ENCODE results near the gene SSUH2. TPM values are rescaled to one million over a fixed set of nuclear protein-coding genes. Genes with fewer than 3 reads are reported as not detected.

Gene SSUH2
- total and polyA plus RNA-seq, 9 of the 15 experiments (the other 6 are each of a cell fraction or from before 2014, with no cell fraction given) = 0.04 to 0.17 (median 0.04) TPM; not detected in 6

- TF ChIP-seq ZBTB12 (CRISPR knock-in tag; IDR thresholded peaks at IDR 0.05) = no peak
- no peak for TF ChIP-seq ZBTB1 (CRISPR knock-in tag; IDR thresholded peaks at IDR 0.05; ENCODE audit: borderline replicate concordance, low read depth)
- TF ChIP-seq POLR2B (IDR thresholded peaks at IDR 0.05; ENCODE audit: low read depth, partially characterized antibody) = no peak
- no peak for TF ChIP-seq KHSRP (IDR thresholded peaks at IDR 0.05)
- TF ChIP-seq HBP1 (CRISPR knock-in tag; IDR thresholded peaks at IDR 0.05) = no peak
- no peak for TF ChIP-seq NFE2L1 (tag; IDR thresholded peaks at IDR 0.05; ENCODE audit: borderline replicate concordance, low read depth)
- no peak for TF ChIP-seq ZNF766 (CRISPR knock-in tag; conservative IDR thresholded peaks at IDR 0.05)
- no peak for TF ChIP-seq NCOA4 (IDR thresholded peaks at IDR 0.05; ENCODE audit: partially characterized antibody)
- no peak for TF ChIP-seq ZNF134 (CRISPR knock-in tag; conservative IDR thresholded peaks at IDR 0.05)
- TF ChIP-seq ZNF253 (CRISPR knock-in tag; conservative IDR thresholded peaks at IDR 0.05) = no peak
- TF ChIP-seq ZNF445 (CRISPR knock-in tag; IDR thresholded peaks at IDR 0.05; ENCODE audit: low read depth) = no peak
- TF ChIP-seq HNRNPK (IDR thresholded peaks at IDR 0.05; ENCODE audit: low read depth, low read length, poor library complexity, severe bottlenecking) = no peak
Observed at GRCh38 chr3:8607234-8608040, 37.2 kb downstream of the SSUH2 start (continued).

All from K562 (cell line).